SU-DHL-6 (cell line): ENCODE measurements around the gene CHL1.

Experiments
- H2AFZ ChIP-seq: fragments of 200-600 bp; sonication (generic); 2 replicates; pipeline ENCODE4 v1.6.1; 2014; ENCODE audit warnings: low read depth, mild to moderate bottlenecking, moderate library complexity, mixed read lengths, antibody characterized with exemption, low read length; ENCODE audit not compliant: severe bottlenecking
- H3F3A ChIP-seq: fragments of 200-600 bp; shearing (Covaris generic); 2 replicates; pipeline ENCODE4 v1.6.0; 2016; ENCODE audit warnings: antibody characterized with exemption, mild to moderate bottlenecking; ENCODE audit not compliant: insufficient read depth
- H3K27ac ChIP-seq: fragments of 200-600 bp; sonication (generic); 2 replicates; pipeline ENCODE4 v1.5.1; 2016; ENCODE audit warnings: low read depth, mild to moderate bottlenecking, low read length, moderate library complexity, mixed read lengths
- H3K27me3 ChIP-seq: fragments of 200-600 bp; sonication (generic), shearing (Covaris generic); 2 replicates; pipeline ENCODE4 v1.6.0; 2014; ENCODE audit warnings: mild to moderate bottlenecking, low read length
- H3K36me3 ChIP-seq: fragments of 200-600 bp; sonication (generic); 2 replicates; pipeline ENCODE4 v1.6.1; 2014; ENCODE audit warnings: mild to moderate bottlenecking, low read length, mixed read lengths
- H3K4me2 ChIP-seq: fragments of 300-600, 200-600 bp; shearing (Covaris generic), sonication (generic); 2 replicates; pipeline ENCODE4 v1.6.0; 2014; ENCODE audit warnings: low read length, low read depth, mild to moderate bottlenecking; ENCODE audit not compliant: poor library complexity, severe bottlenecking
- H3K4me3 ChIP-seq: fragments of 200-600 bp; sonication (generic); 2 replicates; pipeline ENCODE4 v1.5.1; 2014; ENCODE audit warnings: antibody characterized with exemption, low read length, mild to moderate bottlenecking, mixed read lengths; ENCODE audit not compliant: insufficient read depth, poor library complexity, severe bottlenecking
- H3K79me2 ChIP-seq: fragments of 200-600 bp; sonication (generic); 2 replicates; pipeline ENCODE4 v1.6.1; 2014; ENCODE audit warnings: mild to moderate bottlenecking, low read length, moderate library complexity; ENCODE audit not compliant: insufficient read depth
- H3K9ac ChIP-seq: fragments of 200-600 bp; sonication (generic); 2 replicates; pipeline ENCODE4 v1.7.0; 2014; ENCODE audit warnings: mild to moderate bottlenecking, low read length
- H3K9me2 ChIP-seq: fragments of 200-600 bp; sonication (generic); replicated peaks from 2 replicates; pipeline ENCODE4 v1.6.1; 2014; ENCODE audit warnings: low read length; ENCODE audit not compliant: insufficient read depth
- H3K9me3 ChIP-seq: fragments of 200-600 bp; sonication (generic); 2 replicates; pipeline ENCODE4 v1.6.1; 2014; ENCODE audit warnings: low read length, mixed read lengths; ENCODE audit not compliant: insufficient read depth
- H4K20me1 ChIP-seq: fragments of 200-600 bp; sonication (generic); 2 replicates; pipeline ENCODE4 v1.6.1; 2014; ENCODE audit warnings: low read depth, mild to moderate bottlenecking, antibody characterized with exemption, low read length, moderate library complexity, mixed read lengths
- EZH2phosphoT487 ChIP-seq: fragments of 200-600 bp; sonication (generic), shearing (Covaris generic); conservative IDR thresholded peaks from 2 replicates; pipeline ENCODE4 v1.6.1; 2018; ENCODE audit warnings: mild to moderate bottlenecking, antibody characterized with exemption, low read length, moderate library complexity, mixed read lengths
- TF ChIP-seq, protein P1 (sequence below): fragments of 200-600 bp; sonication (generic); IDR thresholded peaks from one replicate; pipeline ENCODE4 v1.5.1; 2017; ENCODE audit warnings: antibody characterized with exemption, mild to moderate bottlenecking, low read length, moderate library complexity; ENCODE audit not compliant: insufficient read depth, poor library complexity, severe bottlenecking

CHL1 gene

DNA sequence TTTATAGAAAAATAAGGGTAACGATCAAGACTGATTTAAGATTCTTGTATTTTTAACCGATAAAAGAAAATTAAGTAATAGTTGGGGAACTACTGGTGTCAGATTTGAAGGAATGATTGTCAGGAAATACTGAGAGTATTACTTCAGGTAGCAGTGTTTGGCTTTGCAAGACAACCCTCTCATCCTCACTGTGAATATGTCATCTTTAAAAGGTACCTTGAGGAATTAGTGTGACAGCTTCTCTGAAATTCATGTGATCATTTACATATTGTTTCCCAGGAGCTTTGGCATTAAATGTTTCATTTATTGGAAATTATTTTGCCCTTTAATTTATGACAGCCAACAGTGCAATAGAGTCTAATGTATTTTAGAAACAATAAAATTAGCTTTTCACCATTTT is 3.3 kb downstream of the CHL1 start:
- H3K9me2 ChIP-seq: no peaks in the 10 kb centered on the region
- H3K4me2 ChIP-seq: no peak overlapping the region
- no peaks in the 10 kb centered on the region for H3K9me3 ChIP-seq
- no peaks in the 10 kb centered on the region for H4K20me1 ChIP-seq
- no peaks in the 10 kb centered on the region for H3F3A ChIP-seq
- no peak overlapping the region for H3K9ac ChIP-seq
- no peak for TF ChIP-seq EZH2phosphoT487
- TF ChIP-seq, protein P1, sequence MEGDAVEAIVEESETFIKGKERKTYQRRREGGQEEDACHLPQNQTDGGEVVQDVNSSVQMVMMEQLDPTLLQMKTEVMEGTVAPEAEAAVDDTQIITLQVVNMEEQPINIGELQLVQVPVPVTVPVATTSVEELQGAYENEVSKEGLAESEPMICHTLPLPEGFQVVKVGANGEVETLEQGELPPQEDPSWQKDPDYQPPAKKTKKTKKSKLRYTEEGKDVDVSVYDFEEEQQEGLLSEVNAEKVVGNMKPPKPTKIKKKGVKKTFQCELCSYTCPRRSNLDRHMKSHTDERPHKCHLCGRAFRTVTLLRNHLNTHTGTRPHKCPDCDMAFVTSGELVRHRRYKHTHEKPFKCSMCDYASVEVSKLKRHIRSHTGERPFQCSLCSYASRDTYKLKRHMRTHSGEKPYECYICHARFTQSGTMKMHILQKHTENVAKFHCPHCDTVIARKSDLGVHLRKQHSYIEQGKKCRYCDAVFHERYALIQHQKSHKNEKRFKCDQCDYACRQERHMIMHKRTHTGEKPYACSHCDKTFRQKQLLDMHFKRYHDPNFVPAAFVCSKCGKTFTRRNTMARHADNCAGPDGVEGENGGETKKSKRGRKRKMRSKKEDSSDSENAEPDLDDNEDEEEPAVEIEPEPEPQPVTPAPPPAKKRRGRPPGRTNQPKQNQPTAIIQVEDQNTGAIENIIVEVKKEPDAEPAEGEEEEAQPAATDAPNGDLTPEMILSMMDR: no peak
- no peak overlapping the region for H3K4me3 ChIP-seq
- H3K27ac ChIP-seq: no peak overlapping the region
- no peak overlapping the region for H2AFZ ChIP-seq
- H3K36me3 ChIP-seq: no peaks in the 10 kb centered on the region
- no peaks in the 10 kb centered on the region for H3K79me2 ChIP-seq
- H3K27me3 ChIP-seq: no peaks in the 10 kb centered on the region

DNA sequence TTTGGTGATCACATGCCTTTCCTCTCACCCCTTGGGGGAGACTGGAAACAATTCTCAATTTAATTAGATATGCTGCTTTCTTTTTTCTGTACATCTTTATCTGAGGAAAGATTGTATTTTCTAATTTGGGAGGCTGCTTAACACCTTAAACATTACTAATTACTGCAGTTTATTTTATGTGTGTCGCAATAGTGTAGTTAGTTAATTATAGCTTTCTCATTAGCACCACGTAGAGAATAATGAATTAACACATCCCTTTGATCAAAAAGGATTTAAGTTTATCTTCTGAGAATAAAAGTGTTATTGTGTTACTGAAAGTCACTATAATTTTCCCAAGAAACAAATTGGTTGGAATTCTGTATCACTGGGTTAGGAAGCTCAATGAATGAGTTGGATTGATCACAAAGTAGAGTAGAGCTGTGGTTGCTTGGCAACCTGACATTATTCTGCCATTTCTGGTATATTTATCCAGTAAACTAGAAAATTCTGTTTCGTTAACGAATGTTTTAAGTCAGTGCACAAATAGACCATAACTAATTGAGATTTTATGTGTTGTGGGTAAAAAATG is 4.3 kb downstream of the CHL1 start:
- H2AFZ ChIP-seq: no peak overlapping the region
- TF ChIP-seq EZH2phosphoT487: no peak
- TF ChIP-seq, protein P1: no peak
- no peaks in the 10 kb centered on the region for H3K9me3 ChIP-seq
- H4K20me1 ChIP-seq: no peaks in the 10 kb centered on the region
- H3K79me2 ChIP-seq: no peaks in the 10 kb centered on the region
- no peaks in the 10 kb centered on the region for H3K36me3 ChIP-seq
- H3K27me3 ChIP-seq: no peaks in the 10 kb centered on the region
- H3K9me2 ChIP-seq: no peaks in the 10 kb centered on the region
- no peak overlapping the region for H3K4me3 ChIP-seq
- no peak overlapping the region for H3K4me2 ChIP-seq
- H3F3A ChIP-seq: no peaks in the 10 kb centered on the region
- no peak overlapping the region for H3K27ac ChIP-seq
- H3K9ac ChIP-seq: no peak overlapping the region

DNA sequence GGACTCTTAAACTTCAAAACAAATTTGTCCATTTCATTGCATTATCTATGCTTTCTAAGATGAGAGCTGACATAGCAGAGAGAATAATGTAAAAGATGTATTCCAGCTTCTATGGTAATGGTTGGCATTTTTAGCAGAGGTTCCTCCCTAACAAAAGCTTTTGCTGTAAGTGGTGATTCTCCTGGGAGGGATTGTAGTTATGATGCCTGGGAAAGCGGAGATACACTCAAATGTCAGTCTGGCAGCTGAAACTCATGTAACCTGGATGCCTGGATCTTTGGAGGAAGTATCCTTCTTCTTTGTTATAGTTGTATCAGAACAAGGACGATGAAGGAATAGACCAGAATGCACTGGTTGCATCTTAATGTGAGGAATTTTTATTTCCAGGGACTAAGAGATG is 7.5 kb downstream of the CHL1 start:
- H3K4me2 ChIP-seq: no peak overlapping the region
- no peak overlapping the region for H3K27ac ChIP-seq
- no peaks in the 10 kb centered on the region for H3K9me2 ChIP-seq
- H3K36me3 ChIP-seq: no peaks in the 10 kb centered on the region
- no peaks in the 10 kb centered on the region for H3F3A ChIP-seq
- TF ChIP-seq EZH2phosphoT487: no peak
- TF ChIP-seq, protein P1: no peak
- no peaks in the 10 kb centered on the region for H3K79me2 ChIP-seq
- no peak overlapping the region for H2AFZ ChIP-seq
- H4K20me1 ChIP-seq: no peaks in the 10 kb centered on the region
- no peaks in the 10 kb centered on the region for H3K9me3 ChIP-seq
- H3K9ac ChIP-seq: no peak overlapping the region
- H3K27me3 ChIP-seq: no peaks in the 10 kb centered on the region
- H3K4me3 ChIP-seq: no peak overlapping the region
